Gastrocnemius medialis (tissue), 4 donors: ENCODE data around the gene CHDH. TPM values are rescaled to one million over a fixed set of nuclear protein-coding genes. Genes with fewer than 3 reads are reported as not detected.

Experiments
- ATAC-seq, 2 donors: fragments of 150-250 bp; one replicate each; pipeline ENCODE4 v1.9.1; 2016
- DNase-seq, 2 donors: peaks; one replicate each; pipeline ENCODE4 v3.0.0-alpha.2; 2019
- H3K27ac ChIP-seq, 4 donors: fragments of 200-600 bp; sonication (generic); 1 replicate in 1 of 4; 2 replicates in 3 of 4; pipeline ENCODE4 v1.5.1; 2016 to 2018; ENCODE audit warnings: mild to moderate bottlenecking in 2 of 4, moderate library complexity in 1 of 4
- H3K27me3 ChIP-seq, 3 donors: fragments of 200-600 bp; sonication (generic) in 2 of 3; 1 replicate in 1 of 3; 2 replicates in 2 of 3; pipeline versions ENCODE4 v1.5.1 to v1.6.0; 2016 to 2019; ENCODE audit warnings: mild to moderate bottlenecking in 1 of 3, moderate library complexity in 1 of 3
- H3K36me3 ChIP-seq, 2 donors: fragments of 200-600 bp; sonication (generic) in 1 of 2; one replicate each; pipeline ENCODE4 v1.5.1; 2017 to 2018
- H3K4me1 ChIP-seq, 2 donors: fragments of 200-600 bp; sonication (generic) in 1 of 2; one replicate each; pipeline ENCODE4 v1.5.1; 2016 to 2017; ENCODE audit warnings: mild to moderate bottlenecking in 2 of 2
- H3K4me3 ChIP-seq, 4 donors: fragments of 200-600 bp; sonication (generic) in 3 of 4; 1 replicate in 1 of 4; 2 replicates in 3 of 4; pipeline ENCODE4 v1.5.1; 2016 to 2019; ENCODE audit warnings: mild to moderate bottlenecking in 2 of 4
- H3K9me3 ChIP-seq, 3 donors: fragments of 200-600 bp; sonication (generic) in 2 of 3; 1 replicate in 1 of 3; 2 replicates in 2 of 3; pipeline ENCODE4 v1.5.1; 2016 to 2019
- CTCF ChIP-seq, 5 experiments: fragments of 450-650 bp in 3 of 5; fragments of 200-600 bp in 2 of 5; sonication (generic) in 2 of 5; IDR thresholded peaks in 4 of 5; conservative IDR thresholded peaks in 1 of 5; 1 replicate in 4 of 5; 2 replicates in 1 of 5; pipeline ENCODE4 v1.5.1; 2016 to 2019; ENCODE audit warnings: antibody characterized with exemption in 5 of 5, mild to moderate bottlenecking in 3 of 5, moderate library complexity in 3 of 5
- POLR2A ChIP-seq, 2 donors: fragments of 450-650 bp; IDR thresholded peaks; one replicate each; pipeline ENCODE4 v1.6.1; 2017; ENCODE audit warnings: antibody characterized with exemption in 2 of 2, mild to moderate bottlenecking in 2 of 2, moderate library complexity in 2 of 2
- in situ Hi-C, 4 donors: fragments of 200-750 bp; cut with MboI; loops; one replicate each; pipeline versions ENCODE4 v1.15.0 to v1.8.0; 2017; ENCODE audit warnings: low sequenced_read_pairs in 4 of 4
- intact Hi-C: fragments of 100-400 bp; cut with DNase I; formaldehyde crosslinking; loops from one replicate; pipeline ENCODE4 v1.15.1; 2023; ENCODE audit warnings: low total_unique reads
- total RNA-seq, 4 donors: library from RNA; depleted of rRNA; stranded (reverse); fragments of >200 nt; gene quantifications; one replicate each; pipeline versions ENCODE4 v1.1.0 to v1.2.3, GENCODE V29; 2016

The CHDH gene
- total RNA-seq, 4 donors from 2014 or later = 3.1 to 6.5 (median 3.6) TPM

- no peaks in the 10 kb centered on the region for H3K9me3 ChIP-seq
- no peak overlapping the region for H3K4me3 ChIP-seq
- in situ Hi-C loops = loop anchor here in 1 of 4 donors (25.0 kb wide), 1 partner anchor 551 kb away; the partner anchor contains the start of gene DCP1A
- DNase-seq = no peak
- TF ChIP-seq CTCF (IDR thresholded peaks at IDR 0.05 in 4 of 5, conservative IDR thresholded peaks at IDR 0.05 in 1 of 5) (no peak), POLR2A (IDR thresholded peaks at IDR 0.05) (no peak)
- ATAC-seq = no peak
- no peaks in the 10 kb centered on the region for H3K27me3 ChIP-seq
- H3K36me3 ChIP-seq = peaks cover 0 to 48% of the 10 kb centered on the region in 2 donors
- H3K4me1 ChIP-seq = peaks cover 14 to 22% of the 10 kb centered on the region in 2 donors
- intact Hi-C loops = no loop called here
- H3K27ac ChIP-seq = no peak overlapping the region
Measured at GRCh38 chr3:53888232-53888631, 42.0 kb upstream of the CHDH start.

- TF ChIP-seq POLR2A (IDR thresholded peaks at IDR 0.05) = no peak
- TF ChIP-seq CTCF (IDR thresholded peaks at IDR 0.05 in 4 of 5, conservative IDR thresholded peaks at IDR 0.05 in 1 of 5) = no peak
- H3K4me1 ChIP-seq = peaks cover 14 to 22% of the 10 kb centered on the region in 2 donors
- no peak overlapping the region for H3K27ac ChIP-seq
- intact Hi-C loops = no loop called here
- DNase-seq (no peak), ATAC-seq (no peak)
- no peaks in the 10 kb centered on the region for H3K27me3 ChIP-seq
- peaks cover 0 to 48% of the 10 kb centered on the region in 2 donors for H3K36me3 ChIP-seq
- no peaks in the 10 kb centered on the region for H3K9me3 ChIP-seq
- no peak overlapping the region for H3K4me3 ChIP-seq
- in situ Hi-C loops = loop anchor here in 1 of 4 donors (25.0 kb wide), 1 partner anchor 550 kb away; the partner anchor contains the start of gene DCP1A
Measured at GRCh38 chr3:53887446-53887845, 41.2 kb upstream of the CHDH start.

GRCh38 chr3:53885239-53885638 is 39.0 kb upstream of the CHDH start:
- H3K4me3 ChIP-seq = no peak overlapping the region
- ATAC-seq = no peak
- no peak for DNase-seq
- peaks cover 0 to 48% of the 10 kb centered on the region in 2 donors for H3K36me3 ChIP-seq
- H3K9me3 ChIP-seq = no peaks in the 10 kb centered on the region
- in situ Hi-C loops = loop anchor here in 1 of 4 donors (25.0 kb wide), 1 partner anchor 548 kb away; the partner anchor contains the start of gene DCP1A
- no peak overlapping the region for H3K27ac ChIP-seq
- TF ChIP-seq CTCF (IDR thresholded peaks at IDR 0.05 in 4 of 5, conservative IDR thresholded peaks at IDR 0.05 in 1 of 5) (no peak), POLR2A (IDR thresholded peaks at IDR 0.05) (no peak)
- intact Hi-C loops = no loop called here
- no peaks in the 10 kb centered on the region for H3K27me3 ChIP-seq
- peaks cover 18 to 26% of the 10 kb centered on the region in 2 donors for H3K4me1 ChIP-seq

GRCh38 chr3:53884623-53885022 is 38.4 kb upstream of the CHDH start:
- Histone ChIP-seq H3K27ac (no peak overlapping the region), H3K36me3 (peaks cover 0 to 51% of the 10 kb centered on the region in 2 donors), H3K4me1 (peaks cover 13 to 23% of the 10 kb centered on the region in 2 donors), H3K4me3 (no peak overlapping the region), H3K27me3 (no peaks in the 10 kb centered on the region), H3K9me3 (no peaks in the 10 kb centered on the region)
- ATAC-seq = no peak
- intact Hi-C loops (no loop called here), in situ Hi-C loops (loop anchor here in 1 of 4 donors (25.0 kb wide), 1 partner anchor 547 kb away; the partner anchor contains the start of gene DCP1A)
- no peak for TF ChIP-seq POLR2A (IDR thresholded peaks at IDR 0.05)
- no peak for TF ChIP-seq CTCF (IDR thresholded peaks at IDR 0.05 in 4 of 5, conservative IDR thresholded peaks at IDR 0.05 in 1 of 5)
- DNase-seq = no peak
